ENCODE measurements around the gene AGAP1.

DNA sequence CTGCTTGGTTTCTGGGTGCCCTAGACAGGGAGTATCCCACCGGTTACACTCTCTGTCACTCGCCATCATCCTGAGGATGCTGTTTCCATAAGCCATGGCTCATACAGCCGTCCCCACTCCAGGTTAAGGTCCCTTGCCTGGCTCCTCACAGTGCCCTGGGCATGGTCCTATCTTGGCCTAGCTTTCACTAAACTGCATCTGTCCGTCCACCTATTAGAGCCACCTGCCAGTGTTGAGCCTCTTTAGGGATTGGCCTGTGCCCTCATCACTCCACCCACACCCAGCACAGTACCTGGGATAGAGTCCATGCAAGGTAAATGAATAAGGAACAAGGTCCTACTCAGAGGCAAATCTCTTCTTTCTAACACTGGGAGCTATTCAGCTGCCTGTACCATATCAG, 354.2 kb downstream of the AGAP1 start:
- TF ChIP-seq, protein P1, sequence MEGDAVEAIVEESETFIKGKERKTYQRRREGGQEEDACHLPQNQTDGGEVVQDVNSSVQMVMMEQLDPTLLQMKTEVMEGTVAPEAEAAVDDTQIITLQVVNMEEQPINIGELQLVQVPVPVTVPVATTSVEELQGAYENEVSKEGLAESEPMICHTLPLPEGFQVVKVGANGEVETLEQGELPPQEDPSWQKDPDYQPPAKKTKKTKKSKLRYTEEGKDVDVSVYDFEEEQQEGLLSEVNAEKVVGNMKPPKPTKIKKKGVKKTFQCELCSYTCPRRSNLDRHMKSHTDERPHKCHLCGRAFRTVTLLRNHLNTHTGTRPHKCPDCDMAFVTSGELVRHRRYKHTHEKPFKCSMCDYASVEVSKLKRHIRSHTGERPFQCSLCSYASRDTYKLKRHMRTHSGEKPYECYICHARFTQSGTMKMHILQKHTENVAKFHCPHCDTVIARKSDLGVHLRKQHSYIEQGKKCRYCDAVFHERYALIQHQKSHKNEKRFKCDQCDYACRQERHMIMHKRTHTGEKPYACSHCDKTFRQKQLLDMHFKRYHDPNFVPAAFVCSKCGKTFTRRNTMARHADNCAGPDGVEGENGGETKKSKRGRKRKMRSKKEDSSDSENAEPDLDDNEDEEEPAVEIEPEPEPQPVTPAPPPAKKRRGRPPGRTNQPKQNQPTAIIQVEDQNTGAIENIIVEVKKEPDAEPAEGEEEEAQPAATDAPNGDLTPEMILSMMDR (IDR thresholded peaks at IDR 0.05), result no peak
- no peak for TF ChIP-seq POLR2A (IDR thresholded peaks at IDR 0.05)

Data from thyroid gland (tissue), 4 donors.